DOHH2 (cell line): Measurements from ENCODE around the gene RALGPS2.

Source experiments
- CTCF ChIP-seq: fragments of 200-600 bp; sonication (generic); IDR thresholded peaks from one replicate; pipeline ENCODE4 v1.5.1; 2014; ENCODE audit warnings: antibody characterized with exemption, mild to moderate bottlenecking, low read depth, low read length; ENCODE audit not compliant: poor library complexity, severe bottlenecking
- EZH2phosphoT487 ChIP-seq: fragments of 200-600 bp; sonication (generic); IDR thresholded peaks from 2 replicates; pipeline ENCODE4 v1.6.1; 2017; ENCODE audit warnings: borderline replicate concordance, mild to moderate bottlenecking, antibody characterized with exemption, low read length, moderate library complexity, mixed read lengths

GRCh38 chr1:178749581-178750166, 24.6 kb downstream of the RALGPS2 start:
- TF ChIP-seq CTCF (no peak), EZH2phosphoT487 (no peak)
